ENCODE data around the gene BTBD9.

Gene BTBD9

GRCh38 chr6:38161754-38162492 is 477.8 kb downstream of the BTBD9 start:
- DNase-seq (ENCODE audit: low spot score): no peak

DNA sequence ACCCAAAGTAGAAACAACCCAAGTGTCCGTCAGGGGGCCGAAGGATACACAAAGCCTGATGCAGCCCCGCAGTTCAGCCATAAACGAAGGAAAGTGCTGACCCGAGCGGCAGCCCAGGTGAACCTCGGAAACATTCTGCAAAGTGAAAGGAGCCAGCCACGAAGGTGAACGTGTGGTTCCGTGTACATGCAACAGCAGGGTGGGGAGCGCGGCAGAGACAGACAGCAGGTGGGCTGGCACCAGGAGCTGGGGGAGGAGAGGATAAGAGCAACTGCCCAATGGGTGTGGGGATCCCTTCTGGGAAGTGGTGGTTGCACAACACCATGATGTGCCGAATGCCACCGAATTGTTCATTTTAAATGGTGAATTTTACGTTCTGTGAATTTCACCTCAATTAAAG is 478.4 kb downstream of the BTBD9 start:
- DNase-seq (ENCODE audit: low spot score): no peak

DNA sequence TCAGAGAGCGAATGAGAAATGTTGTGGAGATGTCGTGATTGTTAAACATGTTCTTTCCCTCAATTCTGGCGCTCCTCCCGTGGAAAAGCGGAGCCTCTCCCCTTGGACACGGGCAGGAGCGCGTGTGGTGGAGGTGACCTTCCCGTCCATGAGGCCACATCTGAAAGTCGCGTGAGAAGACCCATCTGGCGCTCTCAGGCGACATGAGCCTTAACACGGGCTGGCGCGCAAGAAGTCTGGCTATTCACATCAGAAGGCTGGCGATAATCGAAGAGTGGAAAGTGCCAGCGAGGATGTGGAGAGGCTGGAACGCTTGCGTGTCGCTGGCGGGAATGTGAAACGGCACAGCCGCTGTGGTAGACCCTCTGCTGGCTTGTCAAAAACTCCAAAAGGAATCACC is 478.9 kb downstream of the BTBD9 start:
- DNase-seq (ENCODE audit: low spot score): no peak

DNA sequence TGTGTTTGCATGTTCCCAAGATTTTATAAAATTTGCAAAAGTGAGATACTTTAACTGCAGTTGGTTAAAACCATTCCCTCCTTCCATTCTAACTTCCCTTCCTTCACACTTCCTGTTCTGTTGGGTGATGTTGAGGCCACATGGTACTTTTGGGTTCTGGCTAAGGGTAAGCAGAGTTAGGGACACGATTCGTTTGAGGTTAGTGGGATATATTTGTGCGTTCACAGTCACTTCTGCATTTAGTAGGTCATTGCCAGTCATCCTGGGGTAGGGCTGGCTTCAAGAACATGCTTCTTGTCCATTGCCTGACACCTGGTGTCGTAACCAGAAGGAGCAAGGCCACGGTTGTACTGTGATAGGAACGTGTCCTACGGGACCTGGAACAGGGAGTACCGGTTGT is 480.1 kb downstream of the BTBD9 start:
- no peak for DNase-seq (ENCODE audit: low spot score)

DNA sequence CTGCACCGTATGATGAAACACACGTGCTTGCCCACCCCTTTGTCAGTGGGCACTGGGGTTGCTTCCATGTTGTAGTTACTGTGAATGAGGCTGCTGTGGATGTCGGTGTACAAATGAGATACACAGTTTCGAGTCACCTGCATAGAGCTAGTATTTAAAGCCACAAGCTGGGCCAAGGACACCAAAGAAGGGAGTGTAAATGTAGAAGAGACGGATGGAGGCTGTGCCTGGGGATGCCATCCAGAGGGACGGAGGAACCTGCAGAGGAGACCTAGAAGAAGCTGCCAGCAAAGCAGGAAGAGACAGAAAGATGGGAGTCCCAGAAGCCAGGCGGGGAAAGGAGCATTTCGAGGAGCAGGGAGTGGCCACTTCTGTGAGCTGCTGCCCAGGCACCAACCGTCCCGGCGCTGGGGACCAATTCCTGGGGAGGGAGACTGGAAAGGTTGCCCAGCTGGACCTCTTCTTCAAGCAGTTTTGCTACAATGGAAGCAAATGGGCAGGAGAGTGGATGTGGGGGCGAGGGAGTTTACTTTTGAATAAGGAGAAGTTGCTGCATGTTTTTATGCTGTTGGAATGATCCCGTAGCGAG is 480.9 kb downstream of the BTBD9 start:
- DNase-seq (ENCODE audit: low spot score): no peak

DNA sequence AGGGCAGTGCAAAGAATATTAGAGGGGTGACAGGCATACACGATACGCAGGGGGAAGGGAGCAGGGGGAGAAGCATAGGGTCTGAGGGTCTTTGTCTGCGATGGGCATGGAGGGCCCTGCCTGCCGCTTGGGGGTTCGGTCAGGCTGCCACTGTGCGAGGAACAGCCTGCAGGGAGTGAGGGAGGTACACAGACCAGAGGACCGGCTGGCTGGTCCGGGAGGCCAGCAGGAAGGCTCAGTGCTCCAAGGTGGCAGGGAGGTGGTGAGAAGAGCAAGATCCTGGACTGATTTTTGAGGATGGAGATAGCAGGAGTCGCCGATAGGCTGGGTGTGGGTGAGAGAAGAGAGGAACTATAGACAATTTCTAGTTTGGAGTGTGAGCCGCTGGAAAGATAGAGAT is 481.8 kb downstream of the BTBD9 start:
- no peak for DNase-seq (ENCODE audit: low spot score)

DNA sequence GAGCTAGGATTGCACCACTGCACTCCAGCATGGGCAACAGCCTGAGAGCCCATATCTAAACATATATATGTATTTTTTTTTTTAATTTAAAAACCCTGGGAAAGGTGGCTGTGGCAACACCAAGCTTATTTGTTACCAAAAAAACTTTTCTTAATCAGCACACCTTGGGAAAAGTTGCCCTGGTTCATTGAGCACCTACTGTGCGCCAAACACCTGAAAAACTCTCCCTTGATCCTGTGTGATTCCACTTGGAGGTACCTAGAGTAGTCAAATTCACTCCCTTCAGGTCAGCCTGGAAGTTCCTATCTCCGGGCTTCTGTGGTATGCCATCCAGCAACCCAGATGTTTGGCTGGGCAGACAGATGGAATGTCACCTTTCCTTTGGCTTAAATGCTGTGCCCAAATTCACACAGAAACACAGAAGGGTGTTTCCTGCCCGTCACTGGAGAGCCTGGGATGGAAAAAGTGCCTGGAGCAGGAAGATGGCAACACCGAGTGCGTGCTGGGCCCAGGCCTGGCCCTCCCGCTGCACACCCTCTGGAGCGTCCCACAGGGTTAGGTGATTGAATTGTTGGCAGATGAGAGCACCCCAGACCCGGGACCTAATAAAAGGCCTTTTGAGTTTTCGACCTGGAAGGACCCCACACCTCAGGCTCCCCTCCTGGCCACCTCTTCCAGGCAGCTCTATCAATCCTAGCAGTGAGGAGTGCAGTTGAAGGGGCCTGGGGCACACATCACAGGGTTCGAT is 482.7 kb downstream of the BTBD9 start:
- no peak for DNase-seq (ENCODE audit: low spot score)

DNA sequence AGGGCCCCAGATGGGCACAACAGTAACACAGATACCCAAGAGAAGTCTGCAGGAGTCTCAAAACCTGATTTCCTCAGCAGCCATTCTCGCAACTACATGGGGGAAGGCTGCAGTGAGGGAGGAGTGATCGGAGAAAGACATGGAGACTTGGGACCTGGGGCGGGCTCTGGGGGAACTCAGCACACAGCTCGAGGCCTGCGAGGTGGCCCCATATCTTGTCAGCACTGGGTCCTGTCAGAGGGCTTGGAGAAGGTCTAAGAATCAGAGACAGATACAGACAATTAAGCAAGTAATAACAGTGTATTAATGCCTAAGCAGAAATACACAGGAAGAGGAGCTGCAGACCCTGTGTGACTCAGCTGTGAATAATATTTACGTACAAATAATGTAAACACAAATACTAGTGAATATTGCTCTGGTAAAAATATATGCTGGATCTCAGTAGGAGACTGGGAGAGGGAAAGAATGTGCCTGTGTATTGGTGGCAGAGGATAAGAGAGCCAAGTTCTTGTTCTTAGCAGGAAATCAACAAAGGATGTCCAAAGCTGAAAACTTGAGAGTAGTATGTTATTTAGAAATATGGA is 484.0 kb downstream of the BTBD9 start:
- no peak for DNase-seq (ENCODE audit: low spot score)

- no peak for DNase-seq (ENCODE audit: low spot score)
These were observed 484.6 kb downstream of the BTBD9 start for GRCh38 chr6:38155144-38155543.

DNA sequence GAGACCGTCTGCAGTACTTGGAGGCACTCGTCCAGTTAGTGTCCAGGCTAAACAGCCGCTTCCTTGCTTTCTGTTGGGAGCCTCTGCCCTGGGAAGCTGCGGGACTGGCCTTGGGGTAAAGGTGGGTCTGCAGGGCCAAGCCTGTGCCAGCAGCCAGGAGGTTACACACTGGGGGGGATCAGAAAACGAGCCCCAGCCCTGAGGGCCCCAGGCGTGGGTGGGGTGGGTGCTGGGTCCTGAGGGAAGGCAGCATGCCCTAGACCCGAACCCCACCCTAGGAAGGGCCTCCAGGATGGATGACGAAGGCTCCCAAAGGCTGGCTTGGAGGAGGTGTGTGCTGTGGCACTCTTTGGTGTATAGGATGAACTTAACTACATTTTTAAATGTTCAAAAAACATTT is 485.0 kb downstream of the BTBD9 start:
- no peak for DNase-seq (ENCODE audit: low spot score)

DNA sequence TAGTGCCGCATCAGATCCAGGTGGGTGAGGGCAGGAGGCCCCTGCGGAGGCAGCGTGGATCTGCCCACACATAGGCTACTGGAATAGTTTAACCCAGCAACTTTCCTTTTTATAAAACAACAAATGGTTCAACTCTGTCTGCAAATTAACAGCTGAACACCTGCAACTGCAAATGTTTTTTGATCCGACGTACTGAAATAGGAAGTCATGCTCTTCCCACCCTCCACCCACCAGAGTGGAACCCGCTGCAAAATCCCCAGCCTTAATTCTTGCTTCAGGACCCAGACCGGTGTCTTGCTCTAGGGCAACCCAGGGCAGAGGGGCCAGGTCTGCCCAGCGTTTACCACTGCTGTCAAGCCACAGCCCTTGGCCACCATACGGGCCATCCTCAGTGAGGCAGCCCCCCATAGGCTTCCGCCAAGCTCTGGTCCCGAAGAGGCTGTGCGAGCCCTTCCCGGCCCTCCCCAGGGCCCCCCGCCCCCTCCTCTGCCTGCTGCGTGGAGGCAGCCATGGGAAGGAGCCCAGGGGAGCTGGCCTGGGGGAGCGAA is 485.9 kb downstream of the BTBD9 start:
- no peak for DNase-seq (ENCODE audit: low spot score)

- DNase-seq (ENCODE audit: low spot score): no peak
These were observed 486.5 kb downstream of the BTBD9 start for GRCh38 chr6:38153076-38153797.

DNA sequence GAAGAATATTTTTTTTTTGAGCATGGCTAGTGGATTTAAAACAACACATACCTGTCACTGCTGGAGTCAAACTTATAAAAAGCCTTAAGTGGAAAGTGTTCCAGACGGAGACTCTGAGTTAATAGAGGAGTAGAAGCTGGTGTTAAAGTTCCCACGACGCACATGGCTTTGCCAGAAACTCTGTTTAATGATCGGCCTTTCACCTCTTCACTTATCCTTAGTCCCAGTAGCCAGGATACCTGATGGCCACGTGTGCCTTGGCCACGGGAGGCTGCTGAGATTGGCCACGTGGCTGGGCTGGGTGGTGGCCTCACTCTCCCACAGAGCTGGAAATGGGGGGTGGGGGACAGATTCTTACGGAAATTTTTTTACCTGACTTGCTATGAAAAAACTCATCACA is 487.1 kb downstream of the BTBD9 start:
- no peak for DNase-seq (ENCODE audit: low spot score)

- no peak for DNase-seq (ENCODE audit: low spot score)
These were observed 487.9 kb downstream of the BTBD9 start for GRCh38 chr6:38151580-38152500.

GRCh38 chr6:38150681-38151296 is 488.9 kb downstream of the BTBD9 start:
- no peak for DNase-seq (ENCODE audit: low spot score)

DNA sequence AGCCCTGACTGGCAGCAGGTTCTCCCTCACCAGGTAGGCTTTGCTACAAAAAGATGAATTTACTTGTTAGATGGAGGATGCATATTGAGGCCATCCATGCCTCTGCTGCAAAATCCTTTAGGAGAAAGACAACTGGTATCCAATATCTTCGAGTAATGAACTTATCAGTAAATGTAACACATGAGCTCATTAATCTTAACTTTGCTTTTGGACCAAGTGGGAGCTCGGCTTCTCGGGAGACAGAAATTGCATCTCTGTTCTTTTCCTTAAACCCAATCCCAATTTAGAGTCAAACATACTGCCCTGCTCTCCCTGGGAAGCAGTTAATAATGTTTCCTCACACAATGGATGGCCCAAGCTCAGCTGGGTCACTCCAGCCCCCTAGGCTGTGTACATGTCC is 489.7 kb downstream of the BTBD9 start:
- DNase-seq (ENCODE audit: low spot score): no peak

GRCh38 chr6:38149531-38149930 is 490.2 kb downstream of the BTBD9 start:
- DNase-seq (ENCODE audit: low spot score): no peak

DNA sequence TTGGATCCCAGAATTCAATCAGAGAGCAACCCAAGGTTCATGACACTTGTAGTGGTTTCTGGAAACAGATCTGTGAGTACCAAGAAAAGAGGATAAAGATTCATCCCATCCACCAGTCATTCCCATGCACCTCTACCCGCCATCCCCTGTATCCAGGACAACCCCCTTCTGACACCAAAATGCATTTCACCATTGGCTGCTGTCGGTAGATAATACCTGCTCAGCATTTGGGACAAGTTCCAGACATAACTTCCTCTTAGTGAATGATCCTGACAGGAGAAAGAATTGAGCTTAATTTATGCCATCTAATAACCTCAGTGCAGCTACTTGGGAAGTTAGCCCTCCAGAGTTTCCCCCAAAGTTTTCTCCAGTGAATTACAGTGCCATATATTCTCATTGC is 491.1 kb downstream of the BTBD9 start:
- DNase-seq (ENCODE audit: low spot score): no peak

DNA sequence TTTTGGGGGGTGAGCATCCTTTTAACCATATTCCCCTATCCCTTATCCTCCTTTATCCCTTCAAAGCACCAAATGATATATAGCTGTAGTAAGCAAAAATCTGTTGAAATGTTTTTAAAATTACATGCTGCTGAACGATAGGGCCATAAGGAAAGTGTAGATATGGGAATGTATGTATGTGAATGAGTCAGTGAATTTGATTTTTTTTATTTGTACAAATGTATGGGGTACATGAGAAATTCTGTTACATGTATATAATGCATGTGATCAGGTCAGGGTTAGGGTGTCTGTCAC is 493.0 kb downstream of the BTBD9 start:
- no peak for DNase-seq (ENCODE audit: low spot score)

DNA sequence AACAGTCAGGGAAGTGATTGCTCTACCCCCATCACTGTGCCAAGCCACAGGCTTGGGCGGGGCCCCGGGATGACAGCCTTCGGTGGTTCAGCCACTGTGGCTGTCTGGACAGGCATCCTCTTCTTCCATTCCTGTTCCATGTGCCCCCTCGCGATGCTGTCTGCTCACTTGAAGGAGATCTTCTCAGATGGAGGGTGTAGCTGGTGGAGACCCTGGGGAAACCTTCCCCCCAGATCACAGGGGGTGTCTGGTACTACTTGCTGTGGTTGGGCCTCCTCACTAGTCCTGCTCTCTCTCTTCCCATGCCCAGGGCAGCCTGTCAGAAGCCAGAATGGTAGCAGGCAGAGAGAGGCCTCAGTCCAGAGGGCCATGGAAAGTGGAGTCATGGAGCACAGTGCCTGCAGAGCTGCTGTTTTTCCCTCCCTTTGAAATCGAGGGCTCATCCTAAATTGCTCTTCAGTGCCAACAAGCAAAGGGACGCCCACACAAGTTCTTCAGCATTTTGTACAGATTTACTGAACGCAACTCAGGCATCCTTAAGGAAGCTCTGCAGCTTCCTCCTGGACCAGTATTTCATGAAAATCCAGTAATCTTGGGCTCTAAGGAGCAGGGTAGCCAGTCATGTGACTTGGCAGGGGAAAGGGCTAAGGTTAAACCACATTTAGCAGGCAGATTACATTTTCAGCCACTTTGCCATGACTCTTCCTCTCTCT is 493.6 kb downstream of the BTBD9 start:
- DNase-seq (ENCODE audit: low spot score): no peak
